ENCODE data around the gene CORO2A.

Gene CORO2A

GRCh38 chr9:98201102-98201501 lies 8.7 kb upstream of the CORO2A start:
- in situ Hi-C loops (cut with HindIII; ENCODE audit: low pct_ligation_motif_present, low pct_unique_long_range_greater_than_20kb, low sequenced_read_pairs) = no loop called here
- no peak for DNase-seq

- in situ Hi-C loops (cut with HindIII; ENCODE audit: low pct_ligation_motif_present, low pct_unique_long_range_greater_than_20kb, low sequenced_read_pairs) = no loop called here
- no peak for DNase-seq
Measured at GRCh38 chr9:98199388-98200033, 7.1 kb upstream of the CORO2A start.

- in situ Hi-C loops (cut with HindIII; ENCODE audit: low pct_ligation_motif_present, low pct_unique_long_range_greater_than_20kb, low sequenced_read_pairs) = no loop called here
- DNase-seq = no peak
Measured at GRCh38 chr9:98195671-98196070, 3.2 kb upstream of the CORO2A start.

GRCh38 chr9:98193336-98193944 lies 1.0 kb upstream of the CORO2A start:
- no peak for DNase-seq
- in situ Hi-C loops (cut with HindIII; ENCODE audit: low pct_ligation_motif_present, low pct_unique_long_range_greater_than_20kb, low sequenced_read_pairs) = no loop called here

- peak; percentile 7 for DNase-seq
- in situ Hi-C loops (cut with HindIII; ENCODE audit: low pct_ligation_motif_present, low pct_unique_long_range_greater_than_20kb, low sequenced_read_pairs) = no loop called here
Measured at GRCh38 chr9:98191671-98192502, 550 bp downstream of the CORO2A start.

GRCh38 chr9:98191181-98191608 lies 1.2 kb downstream of the CORO2A start:
- DNase-seq = no peak
- in situ Hi-C loops (cut with HindIII; ENCODE audit: low pct_ligation_motif_present, low pct_unique_long_range_greater_than_20kb, low sequenced_read_pairs) = no loop called here

DNA sequence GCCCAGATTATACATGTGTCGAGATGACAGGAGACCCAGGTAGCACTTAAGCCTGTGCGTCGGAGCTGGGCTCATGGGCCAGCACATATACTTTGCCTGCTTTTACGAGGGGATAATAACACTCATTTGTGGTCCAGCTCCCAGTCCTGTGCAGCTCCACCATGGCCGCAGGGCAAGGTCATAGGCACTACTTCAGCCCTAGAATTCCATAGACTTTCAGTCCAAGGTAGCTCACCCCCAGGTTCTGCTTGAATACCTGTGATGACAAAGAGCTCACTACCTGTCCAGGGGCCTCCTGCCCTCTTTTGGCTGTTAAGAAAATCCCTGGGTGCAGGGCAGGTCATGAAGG lies 1.7 kb downstream of the CORO2A start:
- in situ Hi-C loops (cut with HindIII; ENCODE audit: low pct_ligation_motif_present, low pct_unique_long_range_greater_than_20kb, low sequenced_read_pairs) = no loop called here
- DNase-seq = no peak

DNA sequence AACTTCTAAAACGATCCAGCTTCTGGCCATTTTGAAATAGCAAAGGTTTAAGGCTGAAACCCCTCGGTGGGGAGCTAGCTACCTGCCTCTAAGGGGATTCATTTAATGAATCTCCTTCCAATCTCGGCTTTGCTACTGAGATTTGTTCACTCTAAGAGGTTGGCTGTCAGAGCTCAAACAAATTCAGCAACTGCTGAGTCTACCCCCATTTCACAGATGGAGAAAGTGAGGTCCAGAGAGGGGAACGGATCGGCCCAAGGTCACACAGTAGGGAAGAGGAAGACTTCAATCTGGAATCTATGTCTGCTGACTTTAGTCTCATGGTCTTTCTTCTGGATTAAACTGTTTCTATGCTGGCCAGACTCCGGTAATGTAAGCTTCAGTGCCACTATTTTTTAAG lies 3.0 kb downstream of the CORO2A start:
- no peak for DNase-seq

GRCh38 chr9:98187926-98188325 lies 4.5 kb downstream of the CORO2A start:
- DNase-seq = no peak
- in situ Hi-C loops (cut with HindIII; ENCODE audit: low pct_ligation_motif_present, low pct_unique_long_range_greater_than_20kb, low sequenced_read_pairs) = no loop called here

More for the DNA sequence above, 3.0 kb downstream of the CORO2A start:
- in situ Hi-C loops (cut with HindIII; ENCODE audit: low pct_ligation_motif_present, low pct_unique_long_range_greater_than_20kb, low sequenced_read_pairs) = no loop called here

GRCh38 chr9:98186236-98186635 lies 6.2 kb downstream of the CORO2A start:
- DNase-seq = no peak
- in situ Hi-C loops (cut with HindIII; ENCODE audit: low pct_ligation_motif_present, low pct_unique_long_range_greater_than_20kb, low sequenced_read_pairs) = no loop called here

DNA sequence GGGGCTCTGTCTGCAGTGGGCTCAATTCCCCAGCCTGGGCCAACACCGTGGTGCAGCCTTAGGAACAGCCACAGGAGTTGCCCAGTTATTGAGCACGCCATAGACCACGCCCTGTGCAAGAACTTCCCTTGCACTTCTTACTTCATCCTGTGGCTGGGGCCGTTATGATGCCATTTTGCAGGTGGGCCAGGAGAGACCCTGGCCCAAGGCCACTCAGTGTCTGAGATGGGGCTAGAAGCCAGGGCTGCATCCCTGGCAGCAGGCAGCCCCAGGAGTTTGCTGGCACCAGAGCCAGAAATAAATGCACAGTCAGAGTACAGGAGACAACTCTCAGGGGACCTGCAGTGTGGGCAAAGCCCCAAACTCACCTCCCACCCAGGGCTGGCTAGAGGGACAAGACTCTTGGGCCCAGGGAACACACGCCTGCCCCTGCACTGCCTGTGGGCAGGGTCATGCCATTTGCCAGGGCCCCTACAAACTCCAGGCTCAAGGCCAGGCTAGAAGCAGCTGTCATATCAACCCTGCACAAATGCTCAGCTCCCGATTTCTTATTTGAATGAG lies 6.7 kb downstream of the CORO2A start:
- no peak for DNase-seq
- in situ Hi-C loops (cut with HindIII; ENCODE audit: low pct_ligation_motif_present, low pct_unique_long_range_greater_than_20kb, low sequenced_read_pairs) = no loop called here

- in situ Hi-C loops (cut with HindIII; ENCODE audit: low pct_ligation_motif_present, low pct_unique_long_range_greater_than_20kb, low sequenced_read_pairs) = no loop called here
- DNase-seq = no peak
Measured at GRCh38 chr9:98185021-98185567, 7.3 kb downstream of the CORO2A start.

- in situ Hi-C loops (cut with HindIII; ENCODE audit: low pct_ligation_motif_present, low pct_unique_long_range_greater_than_20kb, low sequenced_read_pairs) = no loop called here
Measured at GRCh38 chr9:98184326-98184725, 8.1 kb downstream of the CORO2A start.

DNA sequence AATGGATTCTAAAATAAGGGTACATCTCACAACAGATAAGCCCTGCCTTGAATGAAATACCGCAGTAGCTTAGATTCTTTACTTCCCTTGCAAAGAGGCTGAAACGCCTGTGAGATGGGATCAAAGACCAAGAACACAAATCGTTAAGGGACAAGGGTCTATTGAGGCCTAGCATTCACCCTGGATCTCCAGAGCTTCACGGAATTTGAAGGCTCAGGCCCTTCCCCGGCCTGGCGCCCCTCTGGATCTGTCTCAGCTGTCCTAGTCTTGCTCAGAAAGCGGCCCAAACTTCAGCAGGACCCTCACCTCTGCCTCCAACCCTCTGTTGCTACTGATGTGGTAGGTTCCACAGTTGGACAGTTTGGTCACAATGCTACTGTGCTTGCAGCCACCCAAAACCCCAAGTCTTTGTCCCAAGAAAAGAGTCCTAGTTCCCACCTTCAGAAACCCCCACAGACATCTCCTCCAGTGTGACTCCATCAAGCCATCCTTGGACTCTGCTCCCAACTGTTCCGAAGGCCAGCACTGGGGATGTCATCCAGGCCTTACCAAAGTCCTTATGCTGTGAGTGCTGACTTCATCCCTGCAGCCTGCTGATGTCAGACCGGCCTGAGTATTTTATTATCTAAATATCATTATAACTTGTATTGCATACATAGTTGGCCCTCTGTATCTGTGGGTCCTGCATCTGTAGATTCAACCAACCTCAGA lies 9.4 kb downstream of the CORO2A start:
- in situ Hi-C loops (cut with HindIII; ENCODE audit: low pct_ligation_motif_present, low pct_unique_long_range_greater_than_20kb, low sequenced_read_pairs) = no loop called here

More at GRCh38 chr9:98184326-98184725, 8.1 kb downstream of the CORO2A start:
- no peak for DNase-seq

GRCh38 chr9:98182069-98182820 lies 10.2 kb downstream of the CORO2A start:
- no peak for DNase-seq
- in situ Hi-C loops (cut with HindIII; ENCODE audit: low pct_ligation_motif_present, low pct_unique_long_range_greater_than_20kb, low sequenced_read_pairs) = no loop called here

More for the DNA sequence above, 9.4 kb downstream of the CORO2A start:
- no peak for DNase-seq

DNA sequence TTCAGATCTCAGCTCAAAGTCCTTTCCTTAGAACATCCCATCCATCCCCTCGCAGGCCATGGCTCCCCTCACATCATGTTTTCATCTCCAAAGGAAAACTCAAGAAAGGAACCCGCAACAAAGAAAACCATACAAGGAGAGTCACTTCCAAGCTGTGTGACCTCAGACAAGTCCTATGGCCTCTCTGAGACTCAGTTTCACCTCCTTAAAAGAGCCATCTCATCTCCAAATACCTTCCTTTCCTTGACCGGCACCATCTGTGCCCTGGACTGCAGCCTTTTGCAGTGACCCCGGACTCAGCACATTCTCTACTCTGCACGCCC lies 10.7 kb downstream of the CORO2A start:
- DNase-seq = no peak
- in situ Hi-C loops (cut with HindIII; ENCODE audit: low pct_ligation_motif_present, low pct_unique_long_range_greater_than_20kb, low sequenced_read_pairs) = no loop called here

- DNase-seq = no peak
- in situ Hi-C loops (cut with HindIII; ENCODE audit: low pct_ligation_motif_present, low pct_unique_long_range_greater_than_20kb, low sequenced_read_pairs) = no loop called here
Measured at GRCh38 chr9:98180996-98181395, 11.4 kb downstream of the CORO2A start.

All from ACHN (cell line).